HuH-7.5 (cell line): ENCODE measurements around the gene MIGA2.
"Not testable (repeated sequence)": the region's sequence is repeated elsewhere in the genome, so short reads cannot be mapped to it uniquely, and the experiment has no call there.

Source experiments
- DNase-seq: peaks from one replicate; pipeline ENCODE4 v3.0.0; 2011; ENCODE audit warnings: low spot score

The MIGA2 gene

GRCh38 chr9:129011170-129011569 is 25.3 kb upstream of the MIGA2 start:
- DNase-seq = no peak

GRCh38 chr9:129011761-129012181 is 24.7 kb upstream of the MIGA2 start:
- DNase-seq = no peak

- no peak for DNase-seq
Measured at GRCh38 chr9:129012343-129012742, 24.1 kb upstream of the MIGA2 start.

- DNase-seq = no peak
Measured at GRCh38 chr9:129012893-129013448, 23.5 kb upstream of the MIGA2 start.

GRCh38 chr9:129013674-129014073 is 22.8 kb upstream of the MIGA2 start:
- DNase-seq = no peak

GRCh38 chr9:129014124-129014523 is 22.3 kb upstream of the MIGA2 start:
- DNase-seq = no peak

GRCh38 chr9:129014608-129015007 is 21.8 kb upstream of the MIGA2 start:
- no peak for DNase-seq

GRCh38 chr9:129021091-129021490 is 15.3 kb upstream of the MIGA2 start:
- no peak for DNase-seq

- no peak for DNase-seq
Measured at GRCh38 chr9:129022037-129022436, 14.4 kb upstream of the MIGA2 start.

- no peak for DNase-seq
Measured at GRCh38 chr9:129023036-129023907, 13.2 kb upstream of the MIGA2 start.

- DNase-seq = no peak
Measured at GRCh38 chr9:129023908-129024233, 12.6 kb upstream of the MIGA2 start.

GRCh38 chr9:129026442-129027223 is 9.8 kb upstream of the MIGA2 start:
- DNase-seq = no peak

- no peak for DNase-seq
Measured at GRCh38 chr9:129027224-129027684, 9.2 kb upstream of the MIGA2 start.

GRCh38 chr9:129027685-129028191 is 8.7 kb upstream of the MIGA2 start:
- peak; percentile 62 for DNase-seq

GRCh38 chr9:129028192-129028966 is 8.0 kb upstream of the MIGA2 start, which contains the start of gene SH3GLB2:
SH3GLB2 (minus strand) TSS chr9:129028331; CDS start chr9:129028154, 177 bp downstream.
- DNase-seq = peak; percentile 97

- no peak for DNase-seq
Measured at GRCh38 chr9:129030191-129030590, 6.2 kb upstream of the MIGA2 start.

GRCh38 chr9:129031514-129031913 is 4.9 kb upstream of the MIGA2 start:
- DNase-seq = no peak

GRCh38 chr9:129032541-129033159 is 3.8 kb upstream of the MIGA2 start:
- no peak for DNase-seq

- DNase-seq = no peak
Measured at GRCh38 chr9:129033216-129033615, 3.2 kb upstream of the MIGA2 start.

GRCh38 chr9:129035838-129036237 is 588 bp upstream of the MIGA2 start:
- DNase-seq = not testable (repeated sequence)
